Heart left ventricle (tissue), 16 donors: ENCODE measurements around the gene RREB1. TPM values are rescaled to one million over a fixed set of nuclear protein-coding genes. Genes with fewer than 3 reads are reported as not detected.
"Not testable (repeated sequence)": the region's sequence is repeated elsewhere in the genome, so short reads cannot be mapped to it uniquely, and the experiment has no call there.

ENCODE experiments used
- ATAC-seq, 4 donors: fragments of 200-7000 bp; cut with Tn5 transposase; one replicate each; pipeline ENCODE4 v1.9.1; 2020 to 2022; ENCODE audit warnings: moderate library complexity in 4 of 4, mild to moderate bottlenecking in 3 of 4, moderate number of reproducible peaks in 1 of 4
- DNase-seq, 5 donors: peaks; one replicate each; pipeline ENCODE4 v3.0.0-alpha.2; 2020
- H3K27ac ChIP-seq, 12 donors: fragments of 200-600 bp; sonication (generic) in 4 of 12; one replicate each; pipeline versions ENCODE4 v1.5.0 to v1.8.0; 2016 to 2022; ENCODE audit warnings: mild to moderate bottlenecking in 2 of 12
- H3K27me3 ChIP-seq, 9 donors: fragments of 200-600 bp; sonication (generic) in 2 of 9; one replicate each; pipeline versions ENCODE4 v1.5.1 to v1.8.0; 2016 to 2022; ENCODE audit warnings: mild to moderate bottlenecking in 3 of 9
- H3K36me3 ChIP-seq, 9 donors: fragments of 200-600 bp; sonication (generic) in 2 of 9; one replicate each; pipeline versions ENCODE4 v1.5.0 to v1.8.0; 2018 to 2022; ENCODE audit warnings: mild to moderate bottlenecking in 2 of 9
- H3K4me1 ChIP-seq, 12 donors: fragments of 200-600 bp; sonication (generic) in 4 of 12; one replicate each; pipeline versions ENCODE4 v1.5.0 to v1.8.0; 2016 to 2022; ENCODE audit warnings: mild to moderate bottlenecking in 3 of 12
- H3K4me3 ChIP-seq, 12 donors: fragments of 200-600 bp; sonication (generic) in 4 of 12; one replicate each; pipeline versions ENCODE4 v1.5.0 to v1.8.0; 2017 to 2022; ENCODE audit warnings: mild to moderate bottlenecking in 9 of 12, moderate library complexity in 4 of 12
- H3K9me3 ChIP-seq, 12 donors: fragments of 200-600 bp; sonication (generic) in 4 of 12; one replicate each; pipeline versions ENCODE4 v1.5.0 to v1.8.0; 2016 to 2022; ENCODE audit warnings: mild to moderate bottlenecking in 1 of 12
- CTCF ChIP-seq, 12 donors: fragments of 200-600 bp; sonication (generic) in 4 of 12; IDR thresholded peaks; one replicate each; pipeline versions ENCODE4 v1.5.0 to v1.8.0; 2018 to 2022; ENCODE audit warnings: antibody characterized with exemption in 12 of 12, mild to moderate bottlenecking in 5 of 12
- POLR2A ChIP-seq, 2 donors: fragments of 450-650 bp; IDR thresholded peaks; one replicate each; pipeline ENCODE4 v1.6.1; 2017; ENCODE audit warnings: antibody characterized with exemption in 2 of 2, mild to moderate bottlenecking in 2 of 2, moderate library complexity in 2 of 2
- WGBS, 4 donors: extraction: QIAGEN DNeasy Blood & Tissue Kit in 2 of 4; methylation state at CpG; one replicate each; pipeline versions ENCODE4 v1.1.5 to v1.1.7; 2013 to 2018; 5-methylcytosine and 5-hydroxymethylcytosine counted together
- intact Hi-C, 10 donors: fragments of 100-400 bp; cut with DNase I; formaldehyde crosslinking; loops; one replicate each; pipeline versions ENCODE4 v1.11.1 to v1.14.2; 2022
- polyA plus RNA-seq, 2 donors: library from polyadenylated mRNA; stranded (reverse); fragments of 200-250 nt; gene quantifications; one replicate each; pipeline ENCODE4 v1.2.3, GENCODE V29; 2013
- total RNA-seq, 9 donors: library from RNA; depleted of rRNA in 2 of 9; stranded (reverse); fragments of >200 nt in 2 of 9; fragmentation: NEBNext Ultra II Directional in 3 of 9; extraction: Animal tissue kit (Norgen Biotek cat#: 25700) in 3 of 9; gene quantifications; one replicate each; pipeline versions ENCODE4 v1.1.0 to v1.2.4, GENCODE V29; 2016 to 2023
- donor health status: ischemic (EF 13 %, LVEDD 7.1; RV severe dilation, severe dysfunction).
- donor health status: healthy with polysubstance abuse.
- donor health status: DM: no; HTN: yes; CAD: no.
- donor health status: DM: no; HTN: no; CAD: no.
- donor health status: ischemic (EF 25% LVEDD 6.9; RV normal size, moderate dysfunction).
- donor health status: ischemic (EF 25% LVEDD 5.7; RV mildly dilated, moderate dysfunction).
- donor health status: healthy.
- donor health status: DM: yes; HTN: yes; CAD: no.
- donor health status: ischemic (EF 35%, LVEDD 5.7; RV mildly dilated, moderate dysfunction).
- donor health status: nonischemic (EF 11% LVEDD 7.7; RV severe dilation, severe dysfunction).
- donor health status: DM: yes; HTN: yes; CAD: no.
- donor health status: PGD.
- donor health status: ischemic (EF 29% LVEDD 5.4; RV normal size, mild dysfunction).
- donor health status: nonischemic (EF 23%, LVEDD 6.1; RV moderate dilation, normal function).

RREB1 gene
- total and polyA plus RNA-seq, 11 donors, result 8.7 to 49.4 (median 35.7) TPM

DNA sequence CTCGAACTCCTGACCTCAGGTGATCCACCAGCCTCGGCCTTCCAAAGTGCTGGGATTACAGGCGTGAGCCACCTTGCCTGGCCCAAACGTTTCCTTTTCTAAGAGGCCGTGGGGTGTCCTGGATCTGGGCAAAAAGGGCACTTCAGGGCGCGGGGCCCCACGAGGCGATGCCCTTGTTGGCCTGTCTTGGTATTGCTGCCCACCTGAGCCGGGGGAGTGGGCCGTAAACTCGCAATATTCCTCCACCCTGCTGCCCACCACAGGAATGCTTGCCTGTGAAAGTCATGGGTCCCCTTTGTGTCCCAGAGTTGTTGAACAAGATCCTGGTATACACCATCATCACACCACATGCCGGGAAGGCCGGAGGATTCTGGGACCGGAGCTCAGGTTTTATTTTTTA, 156.3 kb downstream of the RREB1 start:
- H3K4me1 ChIP-seq, result peaks cover 0 to 51% (median 12%) of the 10 kb centered on the region in 12 donors
- intact Hi-C loops, result no loop called here
- no peak overlapping the region for H3K4me3 ChIP-seq
- ATAC-seq (no peak), DNase-seq (peak in 2 of 5 donors; percentile 18 to 45)
- no peaks in the 10 kb centered on the region for H3K27me3 ChIP-seq
- H3K9me3 ChIP-seq, result peaks cover 0 to 7% (median 0%) of the 10 kb centered on the region in 12 donors
- H3K36me3 ChIP-seq, result no peaks in the 10 kb centered on the region
- 93 to 95% (median 94%) methylated on average over 4 to 15 of the region's 15 CpGs for WGBS, 4 donors
- no peak overlapping the region for H3K27ac ChIP-seq
- TF ChIP-seq CTCF (IDR thresholded peaks at IDR 0.05) (no peak), POLR2A (IDR thresholded peaks at IDR 0.05) (no peak)

GRCh38 chr6:7264686-7265384, 157.1 kb downstream of the RREB1 start:
- peak in 2 of 5 donors; percentile 11 for DNase-seq
- Histone ChIP-seq H3K9me3 (peaks cover 0 to 7% (median 0%) of the 10 kb centered on the region in 12 donors), H3K27me3 (no peaks in the 10 kb centered on the region), H3K27ac (no peak overlapping the region), H3K4me3 (no peak overlapping the region), H3K4me1 (peaks cover 0 to 51% (median 12%) of the 10 kb centered on the region in 12 donors), H3K36me3 (no peaks in the 10 kb centered on the region)
- TF ChIP-seq CTCF (IDR thresholded peaks at IDR 0.05) (no peak), POLR2A (IDR thresholded peaks at IDR 0.05) (no peak)
- ATAC-seq, result no peak
- 87 to 99% (median 95%) methylated on average over 10 to 17 of the region's 17 CpGs for WGBS, 4 donors
- intact Hi-C loops, result no loop called here

- H3K27me3 ChIP-seq, H3K4me3 ChIP-seq, H3K9me3 ChIP-seq, H3K27ac ChIP-seq, ATAC-seq, intact Hi-C loops, H3K36me3 ChIP-seq: not testable (repeated sequence)
- peaks cover 0 to 48% (median 11%) of the 10 kb centered on the region in 12 donors for H3K4me1 ChIP-seq
- 94 to 98% (median 96%) methylated on average over 7 of the region's 7 CpGs for WGBS, 4 donors
- DNase-seq, result peak in 2 of 5 donors; percentile 8 to 9
Measured at GRCh38 chr6:7265385-7265726, 157.6 kb downstream of the RREB1 start.

- no peak overlapping the region for H3K27ac ChIP-seq
- H3K27me3 ChIP-seq, result no peaks in the 10 kb centered on the region
- peak in 1 of 5 donors; percentile 59 for DNase-seq
- H3K36me3 ChIP-seq, result no peaks in the 10 kb centered on the region
- TF ChIP-seq POLR2A (IDR thresholded peaks at IDR 0.05), result no peak
- TF ChIP-seq CTCF (IDR thresholded peaks at IDR 0.05), result no peak
- no peak overlapping the region for H3K4me3 ChIP-seq
- WGBS, 4 donors, result 90 to 96% (median 94%) methylated on average over 3 to 8 of the region's 8 CpGs
- peaks cover 0 to 32% (median 0%) of the 10 kb centered on the region in 12 donors for H3K4me1 ChIP-seq
- ATAC-seq, result no peak
- intact Hi-C loops, result no loop called here
- peaks cover 0 to 7% (median 0%) of the 10 kb centered on the region in 12 donors for H3K9me3 ChIP-seq
Measured at GRCh38 chr6:7267071-7267465, 159.3 kb downstream of the RREB1 start.
